ENCODE data around the gene ARHGAP6.
A peak's percentile ranks its signal among the peaks of the same experiment; 100 is the strongest.

The ARHGAP6 gene

GRCh38 chrX:11438767-11439166 lies 227.0 kb downstream of the ARHGAP6 start:
- Histone ChIP-seq H3K9ac (no peak overlapping the region; the same call in 1 of the 2 replicates), H3K27me3 (ENCODE audit: insufficient read depth, low read depth) (no peaks in the 10 kb centered on the region), H2AFZ (ENCODE audit: low read depth) (peak overlapping the region; percentile 44; the same call in 1 of the 2 replicates), H3K79me2 (ENCODE audit: insufficient read depth, low read depth) (no peaks in the 10 kb centered on the region), H4K20me1 (ENCODE audit: insufficient read depth) (no peaks in the 10 kb centered on the region), H3K27ac (peak overlapping the region; percentile 70), H3K4me3 (IDR thresholded peaks at IDR 0.05; ENCODE audit: insufficient read depth, low read depth, low read length) (no peak overlapping the region), H3K4me1 (ENCODE audit: low read depth, poor library complexity, severe bottlenecking) (peaks cover 54% of the 10 kb centered on the region), H3K4me2 (peak overlapping the region; percentile 52), H3K36me3 (ENCODE audit: insufficient read depth) (no peaks in the 10 kb centered on the region)
- TF ChIP-seq CTCF (conservative IDR thresholded peaks at IDR 0.05; ENCODE audit: low read depth, low read length): no peak

DNA sequence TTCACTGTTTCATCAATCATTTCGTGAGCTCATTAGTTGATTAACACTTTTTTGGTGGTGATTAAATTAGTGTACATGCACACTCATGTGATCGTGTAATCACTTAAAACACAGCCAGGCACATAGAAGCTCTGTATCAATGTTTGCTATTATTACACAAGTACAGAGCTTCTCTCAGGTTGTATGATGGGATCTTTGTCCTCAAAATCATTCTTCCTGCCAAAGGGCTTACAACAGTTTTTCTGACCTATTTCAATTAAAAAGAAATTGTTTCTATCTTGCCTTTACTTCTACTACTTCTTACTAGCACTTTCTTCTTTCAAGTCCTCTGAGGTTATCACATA lies 227.4 kb downstream of the ARHGAP6 start:
- no peak for TF ChIP-seq CTCF (conservative IDR thresholded peaks at IDR 0.05; ENCODE audit: low read depth, low read length)
- Histone ChIP-seq H4K20me1 (ENCODE audit: insufficient read depth) (no peaks in the 10 kb centered on the region), H2AFZ (ENCODE audit: low read depth) (peak overlapping the region; percentile 44; the same call in 1 of the 2 replicates), H3K9ac (peak overlapping the region; percentile 22; the same call in 1 of the 2 replicates), H3K4me3 (IDR thresholded peaks at IDR 0.05; ENCODE audit: insufficient read depth, low read depth, low read length) (no peak overlapping the region), H3K27me3 (ENCODE audit: insufficient read depth, low read depth) (no peaks in the 10 kb centered on the region), H3K4me1 (ENCODE audit: low read depth, poor library complexity, severe bottlenecking) (peaks cover 58% of the 10 kb centered on the region), H3K79me2 (ENCODE audit: insufficient read depth, low read depth) (no peaks in the 10 kb centered on the region), H3K4me2 (peak overlapping the region; percentile 52), H3K36me3 (ENCODE audit: insufficient read depth) (no peaks in the 10 kb centered on the region), H3K27ac (peak overlapping the region; percentile 70)

DNA sequence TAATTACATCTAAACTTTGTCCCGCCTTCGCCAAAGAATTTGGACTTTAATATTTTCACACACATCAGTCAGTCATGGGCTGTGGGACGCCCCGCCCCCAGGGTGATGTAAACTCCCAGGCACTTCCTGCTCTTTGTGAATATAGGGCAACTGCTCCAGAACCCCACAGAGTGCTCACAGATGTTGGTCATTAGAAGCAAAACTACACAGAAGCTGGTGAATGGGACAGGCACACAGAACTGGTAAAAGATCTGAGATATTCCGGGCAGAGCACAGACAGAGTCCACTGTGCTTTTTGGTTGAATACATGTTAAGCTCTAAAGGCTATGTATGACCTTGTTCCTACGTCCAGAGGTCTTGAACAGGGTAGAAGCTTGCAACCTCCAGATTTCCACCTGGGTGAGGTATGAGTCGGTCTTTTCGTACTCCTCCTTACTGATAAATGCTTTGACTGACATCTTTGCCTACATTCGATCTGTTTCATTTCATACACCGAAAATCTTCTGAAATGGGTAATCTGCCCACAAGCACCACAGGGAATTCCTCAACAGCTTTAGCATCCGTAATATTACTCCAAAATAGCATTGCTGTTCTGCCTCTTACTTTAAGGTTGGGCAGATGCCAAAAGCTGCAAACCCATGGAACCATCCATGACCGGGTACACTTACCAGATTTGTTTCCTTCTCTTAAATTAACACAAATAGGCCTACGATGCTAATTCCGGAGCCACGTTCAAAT lies 227.9 kb downstream of the ARHGAP6 start:
- Histone ChIP-seq H3K4me2 (peak overlapping the region; percentile 52), H3K27me3 (ENCODE audit: insufficient read depth, low read depth) (no peaks in the 10 kb centered on the region), H4K20me1 (ENCODE audit: insufficient read depth) (no peaks in the 10 kb centered on the region), H3K36me3 (ENCODE audit: insufficient read depth) (no peaks in the 10 kb centered on the region), H2AFZ (ENCODE audit: low read depth) (peak overlapping the region; percentile 44; the same call in 1 of the 2 replicates), H3K4me3 (IDR thresholded peaks at IDR 0.05; ENCODE audit: insufficient read depth, low read depth, low read length) (no peak overlapping the region), H3K4me1 (ENCODE audit: low read depth, poor library complexity, severe bottlenecking) (peaks cover 58% of the 10 kb centered on the region), H3K9ac (peak overlapping the region; percentile 22; the same call in 1 of the 2 replicates), H3K27ac (peak overlapping the region; percentile 70), H3K79me2 (ENCODE audit: insufficient read depth, low read depth) (no peaks in the 10 kb centered on the region)
- TF ChIP-seq CTCF (conservative IDR thresholded peaks at IDR 0.05; ENCODE audit: low read depth, low read length): no peak

- Histone ChIP-seq H3K36me3 (ENCODE audit: insufficient read depth) (no peaks in the 10 kb centered on the region), H3K4me3 (IDR thresholded peaks at IDR 0.05; ENCODE audit: insufficient read depth, low read depth, low read length) (no peak overlapping the region), H3K4me2 (peak overlapping the region; percentile 64), H3K4me1 (ENCODE audit: low read depth, poor library complexity, severe bottlenecking) (peaks cover 60% of the 10 kb centered on the region), H2AFZ (ENCODE audit: low read depth) (peak overlapping the region; percentile 29; the same call in 1 of the 2 replicates), H3K27ac (peak overlapping the region; percentile 35; the same call in 1 of the 2 replicates), H3K27me3 (ENCODE audit: insufficient read depth, low read depth) (no peaks in the 10 kb centered on the region), H4K20me1 (ENCODE audit: insufficient read depth) (no peaks in the 10 kb centered on the region), H3K9ac (0 out of 2 replicates have a peak overlapping the region, but pooled peaks have one; percentile 2), H3K79me2 (ENCODE audit: insufficient read depth, low read depth) (no peaks in the 10 kb centered on the region)
- no peak for TF ChIP-seq CTCF (conservative IDR thresholded peaks at IDR 0.05; ENCODE audit: low read depth, low read length)
Observed at GRCh38 chrX:11435568-11435967, 230.2 kb downstream of the ARHGAP6 start.
